ENCODE data around the gene GAPDHS.

Gene GAPDHS

DNA sequence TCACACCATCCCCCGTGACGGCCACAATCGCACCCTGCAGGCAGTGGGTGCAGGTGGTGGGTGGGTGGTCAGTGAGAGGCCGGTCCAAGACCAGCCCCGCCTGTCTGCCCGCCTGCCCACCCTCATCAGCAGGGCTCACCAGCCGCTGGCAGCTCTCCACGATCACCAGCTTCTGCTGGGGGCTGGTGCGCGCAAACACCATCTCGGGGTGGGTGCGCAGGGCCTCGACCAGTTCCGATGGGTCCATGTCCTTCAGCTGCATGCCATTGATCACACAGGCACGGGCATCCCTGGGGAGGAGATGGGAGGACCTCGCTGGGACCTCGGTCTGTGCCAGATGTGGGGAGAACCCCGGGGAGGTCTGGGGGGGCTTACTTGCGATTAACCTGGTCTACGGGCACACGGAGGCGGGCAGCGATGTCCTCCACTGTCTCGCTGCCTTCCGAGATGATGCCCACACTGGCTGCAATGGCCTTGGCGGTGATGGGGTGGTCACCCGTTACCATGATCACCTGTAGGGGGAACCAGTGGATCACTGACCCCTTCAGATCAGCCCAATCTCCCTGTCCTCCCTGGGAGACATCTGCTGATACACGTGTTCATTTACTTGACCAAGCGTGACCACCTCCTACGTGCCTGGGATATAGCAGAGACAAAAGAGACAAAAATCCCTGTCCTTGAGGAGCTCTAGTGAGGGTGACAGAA is 22.2 kb downstream of the GAPDHS start:
- H3K27me3 ChIP-seq (ENCODE audit: control insufficient read depth, insufficient read depth, low read length): peaks cover 27% of the 10 kb centered on the region
- H3K4me2 ChIP-seq (ENCODE audit: low read length): no peak overlapping the region

GRCh38 chr19:35556025-35556590 is 22.9 kb downstream of the GAPDHS start:
- Histone ChIP-seq H3K27me3 (ENCODE audit: control insufficient read depth, insufficient read depth, low read length) (peaks cover 32% of the 10 kb centered on the region), H3K9me3 (replicated peaks; ENCODE audit: low read length) (no peaks in the 10 kb centered on the region), H3K4me1 (ENCODE audit: control insufficient read depth, insufficient read depth, low read length) (peaks cover 5% of the 10 kb centered on the region), H3K36me3 (ENCODE audit: insufficient read depth, low read length) (no peaks in the 10 kb centered on the region), H3K4me3 (ENCODE audit: low read length) (no peak overlapping the region), H3K4me2 (ENCODE audit: low read length) (no peak overlapping the region), H3K9ac (ENCODE audit: low read depth, low read length) (no peak overlapping the region)

More for the DNA sequence above, 22.2 kb downstream of the GAPDHS start:
- no peak overlapping the region for H3K9ac ChIP-seq (ENCODE audit: low read depth, low read length)
- H3K4me3 ChIP-seq (ENCODE audit: low read length): no peak overlapping the region
- H3K9me3 ChIP-seq (replicated peaks; ENCODE audit: low read length): no peaks in the 10 kb centered on the region
- H3K36me3 ChIP-seq (ENCODE audit: insufficient read depth, low read length): no peaks in the 10 kb centered on the region
- H3K4me1 ChIP-seq (ENCODE audit: control insufficient read depth, insufficient read depth, low read length): peaks cover 5% of the 10 kb centered on the region

DNA sequence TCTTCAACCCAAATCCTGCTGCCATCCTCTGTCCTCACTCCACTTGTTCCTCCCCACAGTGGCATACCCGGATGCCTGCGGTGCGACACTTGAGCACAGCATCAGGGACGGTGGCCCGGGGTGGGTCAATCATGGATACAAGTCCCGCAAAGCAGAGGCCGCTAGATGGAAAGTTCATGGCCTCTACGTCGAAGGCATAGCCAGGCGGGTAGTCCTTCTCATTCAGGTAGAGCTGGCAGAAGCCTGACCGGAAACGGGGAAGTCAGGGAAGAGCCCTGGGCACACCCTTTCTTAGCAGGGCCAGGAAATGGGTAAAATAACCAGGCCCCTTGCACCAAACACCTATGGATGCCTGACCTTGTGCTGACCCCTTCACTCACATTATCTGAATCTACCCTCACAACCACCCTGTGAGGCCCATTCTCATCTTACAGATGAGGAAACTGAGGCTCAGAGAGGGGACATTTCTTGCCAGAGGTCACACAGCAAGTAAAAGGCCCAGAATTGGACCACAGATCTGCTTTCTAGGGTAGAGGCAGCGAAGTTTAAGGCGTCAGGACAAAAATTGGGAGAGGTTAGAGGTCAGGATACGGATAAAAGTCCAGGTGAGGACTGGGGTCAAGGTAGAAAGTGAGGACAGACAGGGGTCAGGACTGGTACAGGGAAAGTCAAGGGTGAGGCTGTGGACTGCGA is 23.7 kb downstream of the GAPDHS start:
- Histone ChIP-seq H3K9ac (ENCODE audit: low read depth, low read length) (no peak overlapping the region), H3K4me1 (ENCODE audit: control insufficient read depth, insufficient read depth, low read length) (peaks cover 5% of the 10 kb centered on the region), H3K4me3 (ENCODE audit: low read length) (no peak overlapping the region), H3K36me3 (ENCODE audit: insufficient read depth, low read length) (no peaks in the 10 kb centered on the region), H3K4me2 (ENCODE audit: low read length) (no peak overlapping the region), H3K9me3 (replicated peaks; ENCODE audit: low read length) (no peaks in the 10 kb centered on the region), H3K27me3 (ENCODE audit: control insufficient read depth, insufficient read depth, low read length) (peaks cover 36% of the 10 kb centered on the region)

DNA sequence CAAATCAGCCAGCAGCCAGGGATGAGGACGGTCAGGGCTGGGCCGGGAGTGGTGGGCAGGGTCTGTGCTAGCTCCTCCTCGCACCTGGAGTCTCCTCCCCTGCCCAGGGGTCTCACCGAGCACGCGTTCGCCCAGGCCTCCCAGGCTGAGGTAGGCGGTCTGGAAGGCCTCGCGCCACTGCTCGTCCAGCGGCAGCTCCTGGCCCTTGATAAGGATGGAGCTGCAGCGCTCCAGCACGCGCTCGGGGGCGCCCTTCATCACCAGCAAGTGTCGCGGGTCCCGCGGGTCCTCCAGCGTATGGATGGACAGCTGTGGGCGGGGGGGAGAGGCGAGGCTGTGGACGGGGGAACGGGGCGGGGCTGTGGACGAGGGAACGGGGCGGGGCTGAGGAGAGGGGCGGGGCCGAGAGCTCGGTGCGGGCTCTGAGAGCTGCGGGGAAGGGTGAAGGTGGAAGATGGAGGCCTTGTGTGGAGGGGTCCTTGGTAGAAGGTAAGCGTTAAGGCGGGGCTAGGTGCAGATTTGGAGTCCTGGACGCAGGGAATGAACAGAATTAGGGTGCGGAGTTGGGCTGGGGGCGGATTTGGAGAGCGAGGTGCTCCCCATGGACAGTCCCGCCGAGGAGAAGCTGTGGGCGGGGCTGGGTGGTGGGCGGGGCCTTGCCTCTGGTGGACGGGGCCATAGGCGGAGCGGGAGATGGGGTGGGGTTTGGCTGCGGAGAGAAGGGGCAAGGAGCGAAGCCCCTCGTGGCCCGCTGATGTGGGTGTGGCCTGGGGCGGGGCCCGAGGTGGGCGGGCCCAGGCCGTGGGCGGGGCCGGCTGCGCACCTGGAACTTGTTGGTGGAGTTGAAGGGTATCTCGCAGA is 24.5 kb downstream of the GAPDHS start:
- Histone ChIP-seq H3K4me3 (ENCODE audit: low read length) (peak overlapping the region; percentile 65), H3K9me3 (replicated peaks; ENCODE audit: low read length) (no peaks in the 10 kb centered on the region), H3K9ac (ENCODE audit: low read depth, low read length) (no peak overlapping the region), H3K4me2 (ENCODE audit: low read length) (peak overlapping the region; percentile 83), H3K36me3 (ENCODE audit: insufficient read depth, low read length) (no peaks in the 10 kb centered on the region), H3K4me1 (ENCODE audit: control insufficient read depth, insufficient read depth, low read length) (peaks cover 5% of the 10 kb centered on the region), H3K27me3 (ENCODE audit: control insufficient read depth, insufficient read depth, low read length) (peaks cover 34% of the 10 kb centered on the region)

GRCh38 chr19:35558400-35559280 is 25.4 kb downstream of the GAPDHS start:
- no peak overlapping the region for H3K9ac ChIP-seq (ENCODE audit: low read depth, low read length)
- H3K27me3 ChIP-seq (ENCODE audit: control insufficient read depth, insufficient read depth, low read length): peaks cover 30% of the 10 kb centered on the region
- H3K4me2 ChIP-seq (ENCODE audit: low read length): peak overlapping the region; percentile 83
- H3K9me3 ChIP-seq (replicated peaks; ENCODE audit: low read length): no peaks in the 10 kb centered on the region
- peaks cover 5% of the 10 kb centered on the region for H3K4me1 ChIP-seq (ENCODE audit: control insufficient read depth, insufficient read depth, low read length)
- H3K36me3 ChIP-seq (ENCODE audit: insufficient read depth, low read length): no peaks in the 10 kb centered on the region
- peak overlapping the region; percentile 65 for H3K4me3 ChIP-seq (ENCODE audit: low read length)

DNA sequence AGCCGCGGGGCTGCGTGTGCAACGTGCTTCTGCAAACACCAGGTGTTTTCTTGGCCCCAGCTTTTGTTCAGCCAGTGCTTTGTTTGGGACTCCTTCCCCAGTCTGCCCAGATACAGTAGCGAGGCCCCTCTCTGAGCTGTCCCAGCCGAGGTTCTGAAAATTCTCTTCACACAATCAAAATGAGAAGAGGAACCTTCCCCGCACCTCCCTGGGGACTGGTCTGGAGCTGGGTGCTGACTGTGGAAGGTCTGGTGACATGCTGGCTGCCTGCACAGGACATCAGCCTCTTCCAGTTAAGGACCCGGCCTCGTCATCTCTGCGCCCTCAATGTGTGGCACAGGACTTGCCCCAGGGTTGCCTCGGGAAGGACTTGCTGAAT is 26.0 kb downstream of the GAPDHS start:
- H3K4me1 ChIP-seq (ENCODE audit: control insufficient read depth, insufficient read depth, low read length): peaks cover 5% of the 10 kb centered on the region
- H3K9me3 ChIP-seq (replicated peaks; ENCODE audit: low read length): no peaks in the 10 kb centered on the region
- no peak overlapping the region for H3K9ac ChIP-seq (ENCODE audit: low read depth, low read length)
- H3K36me3 ChIP-seq (ENCODE audit: insufficient read depth, low read length): no peaks in the 10 kb centered on the region
- H3K4me2 ChIP-seq (ENCODE audit: low read length): no peak overlapping the region
- no peak overlapping the region for H3K4me3 ChIP-seq (ENCODE audit: low read length)
- H3K27me3 ChIP-seq (ENCODE audit: control insufficient read depth, insufficient read depth, low read length): peaks cover 33% of the 10 kb centered on the region

GRCh38 chr19:35559781-35560180 is 26.5 kb downstream of the GAPDHS start:
- Histone ChIP-seq H3K4me2 (ENCODE audit: low read length) (no peak overlapping the region), H3K4me1 (ENCODE audit: control insufficient read depth, insufficient read depth, low read length) (peaks cover 5% of the 10 kb centered on the region), H3K27me3 (ENCODE audit: control insufficient read depth, insufficient read depth, low read length) (peaks cover 33% of the 10 kb centered on the region), H3K9me3 (replicated peaks; ENCODE audit: low read length) (no peaks in the 10 kb centered on the region), H3K9ac (ENCODE audit: low read depth, low read length) (no peak overlapping the region), H3K36me3 (ENCODE audit: insufficient read depth, low read length) (no peaks in the 10 kb centered on the region), H3K4me3 (ENCODE audit: low read length) (no peak overlapping the region)

DNA sequence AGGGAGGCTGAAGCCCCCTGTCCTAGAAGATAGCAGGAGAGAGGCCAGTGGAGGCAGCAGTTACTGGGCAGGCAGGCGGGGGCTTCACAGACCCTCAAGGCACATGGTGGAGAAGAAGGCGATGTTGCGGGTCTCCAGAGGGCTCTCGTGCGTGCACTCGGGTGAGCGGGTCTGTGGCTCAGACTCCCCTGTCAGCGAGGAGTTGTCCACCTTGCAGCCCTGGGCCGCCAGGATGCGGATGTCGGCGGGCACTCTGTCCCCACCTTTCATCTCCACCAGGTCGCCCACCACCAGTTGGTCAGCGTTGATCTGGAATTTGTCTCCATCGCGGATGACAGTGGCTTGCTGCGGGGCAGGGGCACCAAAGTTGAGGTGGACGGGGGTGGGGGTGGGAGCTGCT is 27.0 kb downstream of the GAPDHS start:
- Histone ChIP-seq H3K9me3 (replicated peaks; ENCODE audit: low read length) (no peaks in the 10 kb centered on the region), H3K9ac (ENCODE audit: low read depth, low read length) (no peak overlapping the region), H3K4me1 (ENCODE audit: control insufficient read depth, insufficient read depth, low read length) (peaks cover 5% of the 10 kb centered on the region), H3K4me3 (ENCODE audit: low read length) (no peak overlapping the region), H3K4me2 (ENCODE audit: low read length) (no peak overlapping the region), H3K36me3 (ENCODE audit: insufficient read depth, low read length) (no peaks in the 10 kb centered on the region), H3K27me3 (ENCODE audit: control insufficient read depth, insufficient read depth, low read length) (peaks cover 34% of the 10 kb centered on the region)

GRCh38 chr19:35560677-35561076 is 27.4 kb downstream of the GAPDHS start:
- H3K4me2 ChIP-seq (ENCODE audit: low read length): no peak overlapping the region
- no peak overlapping the region for H3K9ac ChIP-seq (ENCODE audit: low read depth, low read length)
- peaks cover 5% of the 10 kb centered on the region for H3K4me1 ChIP-seq (ENCODE audit: control insufficient read depth, insufficient read depth, low read length)
- peaks cover 37% of the 10 kb centered on the region for H3K27me3 ChIP-seq (ENCODE audit: control insufficient read depth, insufficient read depth, low read length)
- H3K9me3 ChIP-seq (replicated peaks; ENCODE audit: low read length): no peaks in the 10 kb centered on the region
- no peaks in the 10 kb centered on the region for H3K36me3 ChIP-seq (ENCODE audit: insufficient read depth, low read length)
- no peak overlapping the region for H3K4me3 ChIP-seq (ENCODE audit: low read length)

- Histone ChIP-seq H3K4me2 (ENCODE audit: low read length) (no peak overlapping the region), H3K9ac (ENCODE audit: low read depth, low read length) (no peak overlapping the region), H3K4me1 (ENCODE audit: control insufficient read depth, insufficient read depth, low read length) (peaks cover 5% of the 10 kb centered on the region), H3K9me3 (replicated peaks; ENCODE audit: low read length) (no peaks in the 10 kb centered on the region), H3K36me3 (ENCODE audit: insufficient read depth, low read length) (no peaks in the 10 kb centered on the region), H3K4me3 (ENCODE audit: low read length) (no peak overlapping the region), H3K27me3 (ENCODE audit: control insufficient read depth, insufficient read depth, low read length) (peaks cover 37% of the 10 kb centered on the region)
These were observed 28.2 kb downstream of the GAPDHS start for GRCh38 chr19:35561436-35561835.

Data from skeletal muscle satellite cell (primary cell).